GM23338 (cell line): Measurements from ENCODE around the gene CDK10. TPM values are rescaled to one million over a fixed set of nuclear protein-coding genes. Genes with fewer than 3 reads are reported as not detected.

Experiments used
- ATAC-seq: fragments of 200-7000 bp; cut with Tn5 transposase; 3 replicates; pipeline ENCODE4 v1.9.1; 2020
- DNase-seq: peaks from one replicate; pipeline ENCODE4 v3.0.0-alpha.2; 2015; ENCODE audit warnings: low spot score
- H2AFZ ChIP-seq: fragments of 200-600 bp; sonication (generic); 2 replicates; pipeline ENCODE4 v1.8.0; 2016; ENCODE audit warnings: antibody characterized with exemption, mild to moderate bottlenecking, moderate library complexity
- H3F3A ChIP-seq: fragments of 200-600 bp; sonication (generic); replicated peaks from 2 replicates; pipeline ENCODE4 v1.8.0; 2017; ENCODE audit warnings: antibody characterized with exemption, mixed run types, low read depth
- H3K27ac ChIP-seq: fragments of 200-600 bp; sonication (generic); 2 replicates; pipeline ENCODE4 v1.6.1; 2016; ENCODE audit warnings: low read depth
- H3K27me3 ChIP-seq: fragments of 200-600 bp; sonication (generic); 2 replicates; pipeline ENCODE4 v1.8.0; 2016; ENCODE audit warnings: mild to moderate bottlenecking, mixed run types, moderate library complexity; ENCODE audit not compliant: insufficient read depth
- H3K36me3 ChIP-seq: fragments of 200-600 bp; sonication (generic); 2 replicates; pipeline ENCODE4 v1.8.0; 2016; ENCODE audit warnings: mild to moderate bottlenecking; ENCODE audit not compliant: insufficient read depth
- H3K4me1 ChIP-seq: fragments of 200-600 bp; sonication (generic); 2 replicates; pipeline ENCODE4 v1.8.0; 2016; ENCODE audit warnings: mild to moderate bottlenecking, moderate library complexity; ENCODE audit not compliant: insufficient read depth
- H3K4me2 ChIP-seq: fragments of 200-600 bp; sonication (generic); 2 replicates; pipeline ENCODE4 v1.7.1; 2017; ENCODE audit warnings: mixed run types
- H3K4me3 ChIP-seq: fragments of 200-600 bp; sonication (generic); 2 replicates; pipeline ENCODE4 v1.6.1; 2016; ENCODE audit warnings: mixed run types
- H3K79me2 ChIP-seq: fragments of 200-600 bp; sonication (generic); replicated peaks from 2 replicates; pipeline ENCODE4 v1.8.0; 2017; ENCODE audit warnings: mild to moderate bottlenecking; ENCODE audit not compliant: insufficient read depth
- H3K9me2 ChIP-seq: fragments of 200-600 bp; sonication (generic); 2 replicates; pipeline ENCODE4 v1.8.0; 2017; ENCODE audit not compliant: insufficient read depth
- H4K20me1 ChIP-seq: fragments of 200-600 bp; sonication (generic); replicated peaks from 2 replicates; pipeline ENCODE4 v1.8.0; 2017; ENCODE audit warnings: mild to moderate bottlenecking; ENCODE audit not compliant: insufficient read depth
- H3K27ac Mint-ChIP-seq: 2 replicates; pipeline ENCODE4 v1.8.0; 2020; ENCODE audit warnings: inconsistent platforms, mild to moderate bottlenecking, moderate library complexity, mixed read lengths
- H3K27me3 Mint-ChIP-seq: 3 replicates; pipeline ENCODE4 v1.8.0; 2022; ENCODE audit warnings: low read depth, mild to moderate bottlenecking, moderate library complexity, mixed read lengths, inconsistent platforms; ENCODE audit not compliant: insufficient read depth, poor library complexity
- H3K36me3 Mint-ChIP-seq: 3 replicates; pipeline ENCODE4 v1.8.0; 2021; ENCODE audit warnings: low read depth, mild to moderate bottlenecking, inconsistent platforms, moderate library complexity, mixed read lengths
- H3K4me1 Mint-ChIP-seq: 3 replicates; pipeline ENCODE4 v1.8.0; 2020; ENCODE audit warnings: mild to moderate bottlenecking, inconsistent platforms, mixed read lengths
- H3K4me3 Mint-ChIP-seq: 3 replicates; pipeline ENCODE4 v1.8.0; 2021; ENCODE audit warnings: moderate library complexity, mild to moderate bottlenecking, inconsistent platforms, mixed read lengths
- H3K9me3 Mint-ChIP-seq: 3 replicates; pipeline ENCODE4 v1.8.0; 2020; ENCODE audit warnings: moderate library complexity, mild to moderate bottlenecking, inconsistent platforms, mixed read lengths
- CREB1 ChIP-seq: fragments of 250-450 bp; sonication (Bioruptor Pico); IDR thresholded peaks from 2 replicates; pipeline ENCODE4 v1.5.0; 2020; ENCODE audit warnings: low read depth, mild to moderate bottlenecking, moderate library complexity
- CTCF ChIP-seq, 2 experiments: fragments of 200-600 bp in 1 of 2; sonication (generic) in 1 of 2; conservative IDR thresholded peaks; 2 replicates each; pipeline versions ENCODE4 v1.5.1 to v1.6.1; 2016 to 2017; ENCODE audit warnings: antibody characterized with exemption in 2 of 2, low read depth in 2 of 2, mild to moderate bottlenecking in 2 of 2, moderate library complexity in 1 of 2
- EZH2 ChIP-seq: fragments of 200-600 bp; sonication (generic); IDR thresholded peaks from one replicate; pipeline ENCODE4 v1.8.0; 2017; ENCODE audit warnings: antibody characterized with exemption, mild to moderate bottlenecking, low read depth; ENCODE audit not compliant: unreplicated experiment
- EZH2phosphoT487 ChIP-seq: fragments of 200-600 bp; sonication (generic); IDR thresholded peaks from one replicate; pipeline ENCODE4 v1.8.1; 2018; ENCODE audit warnings: antibody characterized with exemption; ENCODE audit not compliant: unreplicated experiment
- JUNB ChIP-seq: IDR thresholded peaks from one replicate; pipeline ENCODE4 v1.6.1; 2016; ENCODE audit warnings: antibody characterized with exemption; ENCODE audit not compliant: unreplicated experiment
- NANOG ChIP-seq: IDR thresholded peaks from 2 replicates; pipeline ENCODE4 v1.6.1; 2016; ENCODE audit warnings: antibody characterized with exemption, borderline replicate concordance
- STAT1 ChIP-seq: IDR thresholded peaks from one replicate; pipeline ENCODE4 v1.6.1; 2016; ENCODE audit warnings: antibody characterized with exemption; ENCODE audit not compliant: unreplicated experiment
- ZNF114 ChIP-seq: fragments of 250-450 bp; sonication (Bioruptor Pico); IDR thresholded peaks from 2 replicates; pipeline ENCODE4 v1.5.0; 2020; ENCODE audit warnings: mild to moderate bottlenecking, moderate library complexity
- ZNF331 ChIP-seq: fragments of 250-450 bp; sonication (Bioruptor Pico); IDR thresholded peaks from 2 replicates; pipeline ENCODE4 v1.5.0; 2020; ENCODE audit warnings: low read depth, mild to moderate bottlenecking, moderate library complexity
- ZNF462 ChIP-seq: fragments of 250-450 bp; sonication (Bioruptor Pico); IDR thresholded peaks from 2 replicates; pipeline ENCODE4 v1.5.0; 2020; ENCODE audit warnings: mild to moderate bottlenecking, moderate library complexity
- polyA plus RNA-seq: library from polyadenylated mRNA; unstranded; fragments of >200 nt; fragmentation: Nextera tagmentation; extraction: Ambion mirVana; gene quantifications from 2 replicates; pipeline ENCODE4 v1.2.1, GENCODE V29; 2016
- total RNA-seq: library from RNA; depleted of rRNA; stranded (reverse); fragments of >200 nt; shearing (Covaris generic); gene quantifications from 2 replicates; pipeline ENCODE4 v1.2.3, GENCODE V29; 2014

Gene CDK10
- total and polyA plus RNA-seq, 2 experiments from 2014 or later: 64.6 to 88.0 TPM

- TF ChIP-seq JUNB: no peak
- no peak for TF ChIP-seq ZNF114 (CRISPR knock-in tag)
- no peak for TF ChIP-seq CTCF (conservative IDR thresholded peaks at IDR 0.05; ENCODE audit: low read depth in 2 of 2)
- no peak for TF ChIP-seq STAT1
- no peak for TF ChIP-seq EZH2
- TF ChIP-seq EZH2phosphoT487: no peak
- no peak for TF ChIP-seq NANOG
These were observed 9.6 kb downstream of the CDK10 start (continued) for GRCh38 chr16:89695875-89696669.

- no peaks in the 10 kb centered on the region for H3K9me2 ChIP-seq
- H3K36me3 ChIP-seq: 0 out of 2 replicates have a peak, but pooled peaks cover 2% of the 10 kb centered on the region
- no peak overlapping the region for H3K27ac ChIP-seq
- Mint-ChIP-seq H3K4me1 (peaks cover 3% of the 10 kb centered on the region; the same call in 1 of the 3 replicates), H3K9me3 (no peaks in the 10 kb centered on the region), H3K27me3 (peaks cover 19% of the 10 kb centered on the region), H3K4me3 (no peak overlapping the region), H3K36me3 (peaks cover 33% of the 10 kb centered on the region), H3K27ac (no peak overlapping the region)
- H3K4me3 ChIP-seq: no peak overlapping the region
- no peak overlapping the region for H2AFZ ChIP-seq
- no peaks in the 10 kb centered on the region for H3K27me3 ChIP-seq
- no peak for ATAC-seq
- peaks cover 15% of the 10 kb centered on the region; the same call in 1 of the 2 replicates for H3F3A ChIP-seq
- peaks cover 7% of the 10 kb centered on the region; the same call in 1 of the 2 replicates for H3K4me1 ChIP-seq
- no peak overlapping the region for H3K4me2 ChIP-seq
- no peak for DNase-seq
- peaks cover 4% of the 10 kb centered on the region for H4K20me1 ChIP-seq
- TF ChIP-seq CREB1: no peak
- no peak for TF ChIP-seq ZNF462
- TF ChIP-seq NANOG: no peak
- TF ChIP-seq ZNF331 (CRISPR knock-in tag): no peak
- no peak for TF ChIP-seq ZNF114 (CRISPR knock-in tag)
- TF ChIP-seq EZH2: no peak
- TF ChIP-seq JUNB: no peak
- TF ChIP-seq EZH2phosphoT487: no peak
- TF ChIP-seq STAT1: no peak
- no peaks in the 10 kb centered on the region for H3K79me2 ChIP-seq
These were observed 10.2 kb downstream of the CDK10 start for GRCh38 chr16:89696670-89697128.
